NCI-H510A treated with DMSO at 0.1 percent for 48 hours (cell line): ENCODE results near the gene ZNF593OS.

Experiments used
- DNase-seq: peaks from one replicate; lab custom pipeline; 2025; lab: John Stamatoyannopoulos, UW

ZNF593OS gene

GRCh38 chr1:26184086-26184485 lies 12.5 kb upstream of the ZNF593OS start:
- no peak for DNase-seq

- DNase-seq = no peak
These were observed 10.7 kb upstream of the ZNF593OS start for GRCh38 chr1:26182383-26182696.

DNA sequence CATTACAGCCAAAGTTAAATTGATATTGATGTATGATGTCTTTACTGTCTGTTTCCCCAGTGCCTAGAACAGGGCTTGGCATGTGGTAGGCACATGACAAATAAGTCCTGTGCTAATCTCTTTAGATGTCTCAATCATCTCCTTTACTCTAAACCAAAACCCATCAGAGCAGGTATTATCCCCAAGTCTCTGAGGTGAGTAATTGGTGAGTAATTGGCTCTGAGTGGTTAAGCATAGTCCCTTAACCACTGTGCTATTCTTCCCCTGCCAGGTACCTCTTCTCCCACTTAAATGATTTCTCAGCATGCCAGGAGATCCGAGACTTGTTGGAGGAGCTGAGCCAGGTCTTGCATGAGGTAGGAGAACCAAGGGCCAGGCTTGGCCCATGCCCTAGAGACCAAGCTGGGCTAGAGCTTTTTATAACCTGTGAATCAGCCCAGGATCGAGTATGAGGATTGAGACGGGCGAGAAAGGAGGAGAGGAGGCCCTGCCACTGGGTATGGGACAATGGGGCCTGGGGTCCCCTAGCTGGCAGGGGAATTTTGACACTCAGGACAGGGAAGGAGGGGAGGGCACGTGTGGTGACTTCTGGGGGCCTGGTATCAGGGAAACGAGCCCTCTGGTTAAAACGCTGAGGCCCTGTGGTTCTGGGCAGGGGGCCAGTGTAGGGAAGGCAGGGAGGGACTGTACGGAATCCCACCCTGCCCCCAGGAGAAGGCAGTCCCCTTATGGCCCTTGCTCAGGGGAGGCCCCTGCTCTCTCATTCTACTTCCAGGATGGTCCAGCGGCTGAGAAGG lies 10.2 kb upstream of the ZNF593OS start:
- no peak for DNase-seq

GRCh38 chr1:26180010-26180506 lies 8.4 kb upstream of the ZNF593OS start:
- DNase-seq = no peak

DNA sequence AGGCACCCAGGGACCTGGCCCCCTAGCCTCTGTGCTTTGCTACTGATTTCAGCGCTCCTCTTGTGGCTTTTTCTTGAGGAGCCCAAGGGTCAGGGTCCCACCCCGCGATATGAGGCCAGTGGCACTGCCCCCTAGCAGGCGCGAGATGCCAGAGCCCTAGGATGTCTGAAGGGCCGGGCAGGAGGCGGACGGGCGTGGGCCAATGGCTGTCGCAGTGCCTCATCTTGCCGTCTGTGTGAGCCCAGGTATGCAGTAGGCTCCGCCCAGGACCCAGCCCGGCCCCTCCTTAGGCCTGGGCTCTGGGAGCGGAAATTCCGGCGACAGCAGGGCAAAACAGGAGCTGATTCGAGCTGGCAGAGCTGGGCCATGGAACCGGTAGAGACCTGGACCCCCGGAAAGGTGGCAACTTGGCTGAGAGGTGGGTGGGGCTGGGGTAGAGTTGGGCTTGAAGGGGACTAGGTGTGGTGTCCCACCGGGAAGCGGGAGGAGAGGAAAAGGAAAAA lies 5.6 kb upstream of the ZNF593OS start, which contains the start of gene CNKSR1:
Gene CNKSR1, plus strand, starts transcription at position 310 of the 503 bp plus-strand sequence. Its CDS starts 57 bp downstream, at position 367.
- peak; percentile 82 for DNase-seq

DNA sequence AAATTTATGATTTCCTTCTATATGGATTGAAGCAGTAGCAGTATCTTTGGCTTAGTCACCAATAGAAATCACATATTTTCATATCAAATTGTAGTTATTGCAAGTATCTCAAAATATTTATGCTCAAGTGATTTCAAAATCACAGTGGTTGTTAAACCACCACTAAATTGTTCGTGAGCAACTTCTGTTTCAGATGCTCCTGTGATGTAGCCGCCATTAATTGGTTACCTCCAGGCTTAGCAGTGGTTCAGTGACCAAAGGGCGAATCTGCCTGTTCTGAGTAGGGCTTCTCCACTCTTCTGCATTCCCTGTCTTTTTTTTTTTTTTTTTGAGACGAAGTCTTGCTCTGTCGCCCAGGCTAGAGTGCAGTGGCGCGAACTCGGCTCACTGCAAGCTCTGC lies 3.7 kb upstream of the ZNF593OS start:
- DNase-seq = no peak

GRCh38 chr1:26170472-26170821 lies 1.2 kb downstream of the ZNF593OS start:
- no peak for DNase-seq

GRCh38 chr1:26169669-26170471 lies 1.8 kb downstream of the ZNF593OS start, which contains the start of gene ZNF593:
Gene ZNF593 (plus strand): TSS chr1:26169908. CDS start chr1:26169984, 76 bp downstream.
- DNase-seq = peak; percentile 85

GRCh38 chr1:26169198-26169554 lies 2.5 kb downstream of the ZNF593OS start:
- DNase-seq = peak; percentile 47

GRCh38 chr1:26168410-26169197 lies 3.0 kb downstream of the ZNF593OS start, which contains the start of gene C1orf232:
Gene C1orf232 (minus strand): TSS chr1:26168963. CDS start chr1:26168499, 464 bp downstream.
- peak; percentile 54 for DNase-seq

- DNase-seq = no peak
These were observed 4.8 kb downstream of the ZNF593OS start for GRCh38 chr1:26166719-26167281.

GRCh38 chr1:26164861-26165842 lies 6.5 kb downstream of the ZNF593OS start:
- DNase-seq = no peak

DNA sequence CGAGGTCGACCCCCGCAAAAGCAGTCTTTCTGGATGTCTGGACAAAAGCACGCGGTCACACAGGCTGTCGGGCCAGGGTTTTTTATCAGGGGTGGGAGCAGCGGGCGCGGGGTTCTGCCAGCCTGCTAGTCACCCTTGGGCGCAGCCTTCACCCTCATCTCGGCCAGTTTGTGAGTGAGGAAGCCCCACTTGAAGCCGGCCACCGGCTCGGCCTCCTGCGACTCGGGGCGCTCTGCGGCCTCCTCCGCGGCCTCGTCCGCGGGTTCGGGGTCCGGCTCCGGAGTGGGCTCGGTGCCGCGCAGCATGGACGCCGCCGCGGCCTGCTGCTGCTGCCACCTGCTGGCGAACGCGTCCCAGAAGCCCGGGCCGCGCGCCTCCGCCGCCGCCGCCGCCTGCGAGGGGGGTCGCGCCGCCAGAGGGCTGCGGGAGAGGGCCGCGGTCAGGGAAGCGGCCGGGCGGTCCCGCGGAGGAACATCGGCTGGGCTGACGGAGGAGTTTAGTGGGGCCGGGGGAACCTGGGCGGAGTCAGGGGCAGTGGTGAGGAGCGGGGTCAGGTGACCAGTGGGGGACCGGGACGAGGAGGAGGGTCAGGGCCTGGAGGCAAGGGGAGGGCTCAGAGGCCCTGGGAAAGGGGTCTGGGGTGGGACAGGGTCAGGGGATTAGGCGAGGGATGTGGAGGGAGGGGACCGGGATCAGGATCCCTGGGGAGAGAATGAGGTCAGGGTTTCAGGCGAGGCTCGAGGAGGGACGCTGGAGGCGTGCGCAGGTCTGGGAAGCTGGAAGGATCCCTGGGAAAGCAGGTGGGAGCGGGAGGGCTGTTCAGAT lies 7.4 kb downstream of the ZNF593OS start:
- no peak for DNase-seq

DNA sequence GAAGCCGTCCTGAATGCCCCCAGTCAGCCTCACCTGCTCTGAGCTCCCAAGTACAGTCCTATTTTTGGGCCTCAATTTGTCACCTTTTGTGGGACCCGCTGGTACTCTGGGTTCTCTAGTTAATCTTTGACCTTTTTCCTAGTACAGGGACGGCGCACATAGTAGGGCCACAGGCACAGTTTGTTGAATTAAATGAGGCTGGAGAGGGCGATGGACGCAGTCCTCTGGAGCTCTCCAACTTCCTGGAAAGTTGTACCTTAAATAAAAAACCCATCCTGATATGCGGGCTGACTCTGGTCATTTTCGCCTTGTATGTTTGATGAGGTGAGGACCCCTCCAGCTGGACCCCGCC lies 8.0 kb downstream of the ZNF593OS start:
- DNase-seq = no peak

DNA sequence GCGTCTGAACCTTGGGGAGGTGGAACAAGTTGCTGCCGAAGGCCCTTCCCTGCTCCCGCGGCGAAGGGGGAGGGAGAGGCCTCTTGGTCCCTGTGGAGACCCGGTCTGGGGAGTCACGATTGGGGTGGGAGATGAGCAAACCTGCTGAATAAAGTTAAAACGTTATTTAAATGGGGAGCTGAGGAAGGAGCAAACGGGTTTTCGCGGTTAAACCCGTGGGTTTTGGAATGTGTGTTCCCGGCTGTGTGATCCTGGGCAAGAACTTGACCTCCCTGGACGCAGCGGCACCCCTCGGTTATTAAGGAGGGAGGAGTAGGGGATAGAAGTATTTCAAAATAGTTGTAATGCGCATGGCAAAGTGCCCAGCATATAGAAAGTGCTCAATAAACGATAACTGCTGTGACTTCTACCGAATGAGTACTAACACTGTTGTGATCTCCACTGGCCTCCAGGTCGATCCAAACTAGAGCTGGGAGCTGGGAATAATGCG lies 9.4 kb downstream of the ZNF593OS start:
- no peak for DNase-seq

- DNase-seq = peak; percentile 26
These were observed 10.0 kb downstream of the ZNF593OS start for GRCh38 chr1:26161415-26162219.

DNA sequence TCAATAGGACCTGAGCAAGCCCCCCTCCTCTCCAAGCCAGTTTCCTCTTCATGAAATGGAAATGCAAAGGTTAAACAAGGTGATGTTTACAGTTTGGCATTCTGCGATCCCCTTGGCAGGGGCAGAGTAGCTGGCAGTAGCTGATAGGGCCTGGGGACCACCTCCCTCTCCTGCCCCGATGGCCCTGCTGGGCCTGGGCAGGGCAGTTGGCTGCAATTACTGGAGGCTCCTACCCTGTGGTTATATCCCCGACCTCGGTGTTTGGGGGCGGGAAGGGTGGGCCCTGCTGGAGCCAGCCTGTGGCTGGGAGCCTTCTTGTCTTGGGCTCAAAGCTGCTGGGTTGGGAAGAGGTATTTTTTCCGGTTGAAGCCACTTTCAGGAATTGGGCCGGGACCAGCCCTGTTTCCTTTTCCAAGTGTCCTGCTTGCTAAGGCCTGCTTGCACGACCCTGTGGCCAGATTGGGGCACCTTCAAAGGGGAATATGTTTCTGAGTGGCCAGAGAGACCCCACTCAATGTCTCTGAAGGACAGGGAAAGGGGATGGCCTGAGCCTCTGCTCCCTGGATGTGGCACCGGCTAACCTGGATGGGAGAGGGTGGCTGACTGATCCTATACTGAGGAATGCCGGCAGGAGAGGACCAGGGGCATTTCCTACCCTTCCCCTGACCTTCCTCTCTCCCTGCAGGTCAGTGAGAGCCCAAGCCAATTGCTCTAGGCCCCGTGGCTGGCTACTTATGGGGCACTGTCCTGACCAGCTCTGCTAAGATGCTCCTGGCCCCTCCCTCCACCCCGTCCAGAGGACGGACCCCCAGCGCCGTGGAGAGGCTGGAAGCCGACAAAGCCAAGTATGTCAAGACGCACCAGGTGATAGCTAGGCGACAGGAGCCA lies 10.9 kb downstream of the ZNF593OS start:
- no peak for DNase-seq

GRCh38 chr1:26159743-26160039 lies 11.9 kb downstream of the ZNF593OS start:
- no peak for DNase-seq
